ENCODE data around the gene PRKAB1.
"Not testable (repeated sequence)": the region's sequence is repeated elsewhere in the genome, so short reads cannot be mapped to it uniquely, and the experiment has no call there.

The PRKAB1 gene, protein sequence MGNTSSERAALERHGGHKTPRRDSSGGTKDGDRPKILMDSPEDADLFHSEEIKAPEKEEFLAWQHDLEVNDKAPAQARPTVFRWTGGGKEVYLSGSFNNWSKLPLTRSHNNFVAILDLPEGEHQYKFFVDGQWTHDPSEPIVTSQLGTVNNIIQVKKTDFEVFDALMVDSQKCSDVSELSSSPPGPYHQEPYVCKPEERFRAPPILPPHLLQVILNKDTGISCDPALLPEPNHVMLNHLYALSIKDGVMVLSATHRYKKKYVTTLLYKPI

GRCh38 chr12:119667577-119668323 lies at the start of gene PRKAB1:
TSS of gene PRKAB1 (plus strand) at chr12:119668133. CDS start at chr12:119668245, 112 bp downstream.
- peak; percentile 89 for DNase-seq (ENCODE audit: low read depth)

- DNase-seq (ENCODE audit: low read depth): not testable (repeated sequence)
These were observed 49.5 kb upstream of the PRKAB1 start for GRCh38 chr12:119618328-119618896.

DNA sequence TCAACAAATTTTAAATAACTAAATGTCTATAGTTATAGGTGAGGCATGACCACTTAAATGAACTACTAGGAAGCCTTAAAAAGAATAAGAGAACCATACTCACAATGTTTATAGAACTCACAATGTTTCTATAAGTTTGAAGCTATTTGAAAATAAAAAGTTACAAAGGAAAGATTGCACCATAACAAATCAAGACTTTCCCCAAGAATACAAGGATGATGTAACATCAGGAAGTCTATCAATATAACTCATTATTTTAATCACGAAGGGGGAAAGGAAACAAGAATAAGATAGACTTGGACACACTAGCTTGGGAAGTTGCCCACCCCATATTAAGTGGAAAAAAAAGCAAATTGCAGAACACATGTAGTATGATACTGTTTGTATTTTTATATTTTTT lies 47.4 kb upstream of the PRKAB1 start:
- no peak for DNase-seq (ENCODE audit: low read depth)

DNA sequence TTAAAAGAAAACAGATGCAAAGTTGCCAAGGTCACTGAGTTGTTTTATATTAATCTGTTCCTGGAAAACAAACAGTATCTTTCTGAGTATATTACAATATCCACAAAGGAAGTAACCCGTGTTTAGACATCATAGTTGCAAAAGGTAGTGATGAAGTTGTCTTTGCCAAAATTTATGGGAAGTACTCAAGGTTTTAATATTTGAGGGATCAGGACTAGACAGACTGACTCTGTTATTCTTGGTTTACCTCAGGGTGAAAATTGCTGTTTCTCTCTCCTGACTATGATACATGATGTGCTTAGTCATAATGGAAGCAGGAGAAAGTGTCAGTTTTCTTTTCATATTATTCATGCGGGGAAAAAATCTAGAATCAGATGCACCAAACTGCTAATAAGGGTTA lies 46.1 kb upstream of the PRKAB1 start:
- DNase-seq (ENCODE audit: low read depth): no peak

DNA sequence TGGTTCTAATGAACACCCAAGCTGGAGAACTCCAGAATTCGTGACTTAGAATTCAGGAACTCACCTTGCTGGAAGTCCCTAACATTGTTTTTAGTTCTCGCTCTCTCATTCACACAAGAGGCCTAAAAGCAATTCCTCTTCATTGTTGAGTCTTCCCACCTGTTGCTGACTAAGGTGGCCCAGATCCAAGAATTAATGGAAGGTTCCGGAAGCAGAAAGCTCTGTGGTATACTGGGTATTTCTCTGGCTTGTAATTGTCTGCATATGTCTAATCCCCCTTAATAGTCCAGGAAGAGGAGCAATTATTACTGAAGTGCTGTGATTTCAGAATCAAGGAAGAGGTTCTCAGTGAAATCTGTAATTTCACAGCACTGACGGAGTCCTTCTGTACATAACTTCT lies 43.0 kb upstream of the PRKAB1 start:
- no peak for DNase-seq (ENCODE audit: low read depth)

- no peak for DNase-seq (ENCODE audit: low read depth)
These were observed 40.8 kb upstream of the PRKAB1 start for GRCh38 chr12:119627019-119627643.

DNA sequence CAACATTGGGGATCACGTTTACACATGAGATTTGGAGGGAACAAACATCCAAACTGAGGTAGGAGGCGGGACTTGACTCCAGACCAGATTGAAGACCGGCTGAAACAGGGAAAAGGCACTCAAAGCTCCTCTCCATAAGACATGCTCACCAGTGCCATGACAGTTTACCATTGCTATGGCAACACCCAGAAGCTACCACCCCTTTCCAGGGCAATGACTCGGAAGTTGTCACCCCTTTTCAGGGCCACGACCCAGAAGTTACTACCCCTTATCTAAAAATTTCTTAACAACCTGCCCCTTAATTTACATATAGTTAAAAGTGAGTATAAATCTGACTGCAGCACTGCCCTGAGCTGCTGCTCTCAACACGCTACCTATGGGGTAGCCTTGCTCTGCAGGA lies 40.2 kb upstream of the PRKAB1 start:
- DNase-seq (ENCODE audit: low read depth): no peak

GRCh38 chr12:119630223-119630780 lies 37.6 kb upstream of the PRKAB1 start:
- DNase-seq (ENCODE audit: low read depth): no peak

- DNase-seq (ENCODE audit: low read depth): no peak
These were observed 36.9 kb upstream of the PRKAB1 start for GRCh38 chr12:119630962-119631550.

DNA sequence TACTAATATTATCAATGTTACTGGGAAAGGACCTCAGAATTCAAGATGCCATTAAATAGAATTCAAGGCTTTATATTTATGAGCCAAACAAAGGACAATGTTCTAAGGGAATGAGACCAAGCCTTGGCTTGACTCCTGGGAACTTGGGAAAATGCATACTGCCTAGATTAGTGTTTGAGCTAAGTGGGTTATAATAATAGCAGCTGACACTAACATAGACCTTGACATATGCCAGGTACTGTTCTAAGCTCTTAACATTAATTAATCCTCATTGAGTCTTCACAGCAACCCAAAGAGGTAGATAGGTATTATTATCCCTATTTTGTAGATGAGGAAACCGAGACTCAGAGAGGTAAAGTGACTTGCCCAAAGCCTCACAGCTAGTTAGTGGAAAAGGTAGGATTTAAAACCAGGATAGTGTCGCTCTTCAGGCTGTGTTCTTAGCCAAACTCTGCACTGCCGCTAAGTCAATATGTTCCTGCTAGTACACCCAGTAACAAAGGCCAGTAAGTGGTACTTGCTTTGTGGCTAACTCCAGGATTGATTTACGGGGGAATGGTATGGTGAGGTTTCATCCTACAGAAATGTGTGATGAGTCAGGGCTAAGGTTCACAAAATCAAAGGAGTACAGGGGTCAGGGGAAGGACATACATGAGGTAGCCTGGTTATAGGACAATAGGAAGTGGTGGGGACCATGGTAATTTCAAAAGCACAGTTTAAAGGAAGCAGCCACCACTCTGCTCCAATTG lies 35.8 kb upstream of the PRKAB1 start:
- DNase-seq (ENCODE audit: low read depth): no peak

DNA sequence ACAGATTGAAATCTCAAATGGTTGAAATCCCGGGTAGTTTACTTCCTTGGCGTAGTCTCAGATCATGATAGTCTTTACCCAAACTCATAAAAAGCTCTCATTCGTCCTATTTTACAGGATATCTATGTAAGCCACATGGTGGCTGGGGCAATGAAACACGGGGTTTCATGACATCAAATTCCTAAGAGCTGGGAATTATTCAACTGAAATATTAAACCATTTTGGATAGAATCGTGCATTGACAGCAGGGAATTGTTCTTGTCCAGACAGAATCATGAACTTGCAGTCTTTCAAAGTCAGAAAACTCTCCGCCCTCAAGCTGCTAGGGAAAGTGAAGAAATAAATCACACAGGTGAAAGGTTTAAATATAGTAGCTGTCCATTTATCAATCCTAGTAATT lies 33.2 kb upstream of the PRKAB1 start:
- no peak for DNase-seq (ENCODE audit: low read depth)

- DNase-seq (ENCODE audit: low read depth): no peak
These were observed 24.9 kb upstream of the PRKAB1 start for GRCh38 chr12:119642986-119643385.

DNA sequence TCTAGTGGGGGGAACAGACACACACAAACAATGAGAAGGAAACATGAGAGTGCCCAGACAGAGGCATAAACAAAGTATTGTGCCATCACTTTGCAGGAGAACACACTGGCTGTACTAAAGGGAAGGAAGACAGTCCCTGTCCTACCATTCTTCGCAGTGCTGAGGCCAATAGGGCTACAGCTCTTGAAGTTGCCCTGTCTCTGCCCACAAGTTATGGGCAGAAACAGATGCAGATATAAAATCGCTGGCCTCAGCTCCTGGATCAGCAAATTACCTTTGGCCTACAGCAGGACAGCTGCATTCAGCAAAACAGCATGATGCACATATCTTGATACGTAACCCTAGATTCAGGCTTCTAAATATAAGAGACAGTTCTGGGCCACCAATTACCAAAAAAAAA lies 23.0 kb upstream of the PRKAB1 start:
- DNase-seq (ENCODE audit: low read depth): no peak

- no peak for DNase-seq (ENCODE audit: low read depth)
These were observed 22.3 kb upstream of the PRKAB1 start for GRCh38 chr12:119645535-119646059.

DNA sequence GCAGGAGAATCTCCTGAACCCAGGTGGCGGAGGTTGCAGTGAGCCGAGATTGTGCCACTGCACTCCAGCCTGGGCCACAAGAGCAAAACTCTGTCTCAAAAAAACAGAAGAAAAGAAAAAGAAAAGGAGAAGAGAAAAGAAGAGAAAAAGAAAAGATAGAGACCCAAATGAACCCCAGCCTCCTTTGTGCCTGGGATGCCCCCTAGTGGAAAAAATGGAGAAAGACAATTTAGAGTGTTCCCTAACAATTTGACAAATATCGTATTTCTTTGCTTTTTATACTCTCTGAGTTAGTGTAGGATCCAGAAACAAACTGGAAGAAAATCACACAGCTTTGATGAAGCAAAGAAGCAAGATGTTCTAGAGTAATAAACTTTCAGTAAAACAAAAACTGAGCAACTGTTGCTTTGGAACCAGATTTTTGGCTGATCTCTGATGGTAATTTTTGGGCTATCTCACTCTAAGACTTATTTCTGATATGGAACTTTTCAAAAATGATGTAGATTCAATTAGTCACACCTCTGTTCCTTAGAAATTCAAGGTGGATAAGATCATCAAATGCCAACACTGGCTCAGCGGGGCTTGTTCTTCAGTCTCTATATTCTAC lies 18.6 kb upstream of the PRKAB1 start:
- no peak for DNase-seq (ENCODE audit: low read depth)

DNA sequence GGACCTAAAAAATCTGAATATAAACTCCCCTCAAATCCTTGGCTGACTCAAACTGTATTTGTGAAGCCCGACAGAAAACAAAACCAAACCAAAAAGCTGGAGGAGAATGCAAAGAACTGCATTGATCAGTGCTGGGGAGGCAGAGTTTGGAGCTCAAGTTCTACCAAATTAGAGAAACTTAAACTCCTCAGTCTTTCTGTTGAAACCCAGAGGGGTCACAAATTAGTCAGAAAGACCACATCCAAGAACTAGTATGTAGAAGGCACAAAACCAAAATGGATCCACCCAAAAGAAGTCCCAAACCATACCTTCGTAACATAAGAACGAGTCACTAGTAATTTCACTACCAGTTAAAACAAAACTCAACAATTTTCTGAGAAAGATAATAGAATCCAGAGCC lies 15.3 kb upstream of the PRKAB1 start:
- no peak for DNase-seq (ENCODE audit: low read depth)

DNA sequence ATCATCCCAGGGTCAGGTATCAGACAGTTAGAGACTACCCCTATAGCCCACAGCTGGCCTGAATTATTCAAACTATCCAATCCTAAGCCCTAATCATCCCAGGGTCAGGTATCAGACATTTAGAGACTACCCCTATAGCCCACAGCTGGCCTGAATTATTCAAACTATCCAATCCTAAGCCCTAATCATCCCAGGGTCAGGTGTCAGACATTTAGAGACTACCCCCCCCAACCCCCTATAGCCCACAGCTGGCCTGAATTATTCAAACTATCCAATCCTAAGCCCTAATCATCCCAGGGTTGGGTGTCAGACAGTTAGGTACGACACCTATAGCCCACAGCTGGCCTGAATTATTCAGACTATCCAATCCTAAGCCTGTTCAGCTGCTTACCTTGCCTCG lies 10.9 kb upstream of the PRKAB1 start:
- DNase-seq (ENCODE audit: low read depth): not testable (repeated sequence)

DNA sequence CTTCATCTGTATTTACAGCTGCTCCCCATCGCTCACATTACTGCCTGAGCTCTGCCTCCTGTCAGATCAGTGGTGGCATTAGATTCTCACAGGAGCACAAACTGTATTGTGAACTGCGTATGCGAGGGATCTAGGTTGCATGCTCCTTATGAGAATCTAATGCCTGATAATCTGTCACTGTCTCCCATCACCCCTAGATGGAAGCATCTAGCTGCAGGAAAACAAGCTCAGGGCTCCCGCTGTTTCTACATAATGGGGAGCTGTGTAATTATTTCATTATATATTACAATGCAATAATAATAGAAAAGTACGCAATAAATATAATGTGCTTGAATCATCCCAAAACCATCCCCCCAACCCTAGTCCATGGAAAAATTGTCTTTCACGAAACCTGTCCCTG lies 9.8 kb upstream of the PRKAB1 start:
- DNase-seq (ENCODE audit: low read depth): not testable (repeated sequence)

DNA sequence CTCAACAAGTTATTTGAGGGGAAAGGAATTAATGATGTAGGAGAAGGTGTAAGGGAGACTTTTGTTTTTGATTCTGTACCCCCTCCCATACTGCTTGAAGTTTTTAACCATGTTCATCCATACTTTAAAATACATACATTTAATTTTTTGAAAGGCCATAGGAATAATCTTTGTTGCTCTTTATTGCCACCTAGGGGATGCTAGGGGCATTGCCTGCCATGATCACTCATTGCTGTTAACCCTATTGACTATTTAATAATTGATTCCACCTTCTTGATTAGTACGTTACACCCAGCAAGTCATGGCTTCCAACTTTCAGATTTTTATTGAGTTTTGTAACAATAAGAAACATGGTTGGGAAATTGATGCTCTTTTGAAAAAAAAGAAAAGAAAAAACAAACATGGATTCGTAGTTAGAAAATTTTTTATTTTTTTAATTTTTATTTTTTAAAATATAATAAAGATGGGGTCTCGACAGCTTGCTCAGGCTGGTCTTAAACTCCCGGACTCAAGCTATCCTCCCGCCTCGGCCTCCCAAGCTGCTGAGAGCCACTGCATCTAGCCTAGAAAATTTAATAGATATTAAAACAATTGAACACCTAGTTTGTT lies 8.5 kb upstream of the PRKAB1 start:
- DNase-seq (ENCODE audit: low read depth): peak; percentile 24

- DNase-seq (ENCODE audit: low read depth): no peak
These were observed 7.9 kb upstream of the PRKAB1 start for GRCh38 chr12:119660076-119660475.

Measured in stimulated activated CD8-positive, alpha-beta memory T cell treated with anti-CD3 and anti-CD28 coated beads, Interleukin-12 subunit alpha, Interleukin-12 subunit beta, amount 100 ng/mL, for 1 hour (primary cell).